Measurements from ENCODE around the gene NLRP5. TPM values are rescaled to one million over a fixed set of nuclear protein-coding genes. Genes with fewer than 3 reads are reported as not detected.
"Not testable (repeated sequence)": the region's sequence is repeated elsewhere in the genome, so short reads cannot be mapped to it uniquely, and the experiment has no call there.

NLRP5 gene
- total RNA-seq (not detected), polyA plus RNA-seq (not detected), total RNA-seq (not detected)

GRCh38 chr19:55986487-55986886 lies at the start of gene NLRP5:
TSS of gene NLRP5 (plus strand) at chr19:55986775.
- no peaks in the 10 kb centered on the region for H3K4me1 ChIP-seq (ENCODE audit: control insufficient read depth in 2 of 2, insufficient read depth in 2 of 2, low read length in 2 of 2)
- ChIA-PET CTCF (no interaction called here), POLR2A (no interaction called here)
- Mint-ChIP-seq H3K4me1 (peaks cover 0 to 2% (median 0%) of the 10 kb centered on the region in 7 donors), H3K9me3 (peaks cover 0 to 45% (median 14%) of the 10 kb centered on the region in 11 donors), H3K4me3 (no peak within 1 kb of the TSS), H3K27me3 (peaks cover 0 to 5% (median 0%) of the 10 kb centered on the region in 5 donors), H3K27ac (no peak within 1 kb of the TSS), H3K36me3 (no peaks in the 10 kb centered on the region)
- no peaks in the 10 kb centered on the region for H3K36me3 ChIP-seq (ENCODE audit: control insufficient read depth in 2 of 3, insufficient read depth in 3 of 3, low read length in 3 of 3)
- intact Hi-C loops (cut with micrococcal nuclease) = no loop called here
- no peak within 1 kb of the TSS for H3K4me3 ChIP-seq (ENCODE audit: low read length)
- ATAC-seq = no peak
- no peak within 1 kb of the TSS for H3K27ac ChIP-seq (ENCODE audit: low read depth, low read length)
- no peaks in the 10 kb centered on the region for H3K9me3 ChIP-seq (ENCODE audit: control insufficient read depth in 2 of 3, low read length in 3 of 3)
- H3K27me3 ChIP-seq (ENCODE audit: control insufficient read depth in 2 of 2, insufficient read depth in 2 of 2, low read length in 2 of 2) = no peaks in the 10 kb centered on the region
- no peak for DNase-seq

GRCh38 chr19:55939206-55939605 lies 47.4 kb upstream of the NLRP5 start:
- H3K4me1 Mint-ChIP-seq = no peaks in the 10 kb centered on the region
- Histone ChIP-seq H3K4me3 (ENCODE audit: low read length) (no peak overlapping the region), H3K27ac (ENCODE audit: low read depth, low read length) (no peak overlapping the region), H3K36me3 (ENCODE audit: control insufficient read depth in 2 of 3, insufficient read depth in 3 of 3, low read length in 3 of 3) (no peaks in the 10 kb centered on the region), H3K27me3 (ENCODE audit: control insufficient read depth in 2 of 2, insufficient read depth in 2 of 2, low read length in 2 of 2) (no peaks in the 10 kb centered on the region), H3K4me1 (ENCODE audit: control insufficient read depth in 2 of 2, insufficient read depth in 2 of 2, low read length in 2 of 2) (no peaks in the 10 kb centered on the region), H3K9me3 (ENCODE audit: control insufficient read depth in 2 of 3, low read length in 3 of 3) (peaks cover 0 to 6% (median 0%) of the 10 kb centered on the region in 3 experiments)
- intact Hi-C loops (cut with micrococcal nuclease) = no loop called here
- ATAC-seq (no peak), DNase-seq (no peak)
- CTCF ChIA-PET = no interaction called here
- no peak overlapping the region for H3K4me3 Mint-ChIP-seq
- H3K27me3 Mint-ChIP-seq = peaks cover 0 to 6% (median 0%) of the 10 kb centered on the region in 5 donors
- POLR2A ChIA-PET = no interaction called here
- peaks cover 0 to 15% (median 6%) of the 10 kb centered on the region in 5 donors for H3K36me3 Mint-ChIP-seq
- H3K9me3 Mint-ChIP-seq = peaks cover 9 to 78% (median 29%) of the 10 kb centered on the region in 11 donors
- H3K27ac Mint-ChIP-seq = no peak overlapping the region

GRCh38 chr19:55940306-55940705 lies 46.3 kb upstream of the NLRP5 start:
- Histone ChIP-seq H3K27me3 (ENCODE audit: control insufficient read depth in 2 of 2, insufficient read depth in 2 of 2, low read length in 2 of 2) (no peaks in the 10 kb centered on the region), H3K36me3 (ENCODE audit: control insufficient read depth in 2 of 3, insufficient read depth in 3 of 3, low read length in 3 of 3) (no peaks in the 10 kb centered on the region), H3K27ac (ENCODE audit: low read depth, low read length) (no peak overlapping the region), H3K9me3 (ENCODE audit: control insufficient read depth in 2 of 3, low read length in 3 of 3) (peaks cover 0 to 6% (median 0%) of the 10 kb centered on the region in 3 experiments), H3K4me3 (ENCODE audit: low read length) (no peak overlapping the region), H3K4me1 (ENCODE audit: control insufficient read depth in 2 of 2, insufficient read depth in 2 of 2, low read length in 2 of 2) (no peaks in the 10 kb centered on the region)
- ATAC-seq (no peak), DNase-seq (no peak)
- Mint-ChIP-seq H3K36me3 (peaks cover 0 to 15% (median 4%) of the 10 kb centered on the region in 5 donors), H3K4me1 (no peaks in the 10 kb centered on the region), H3K4me3 (no peak overlapping the region), H3K27me3 (peaks cover 0 to 6% (median 0%) of the 10 kb centered on the region in 5 donors), H3K27ac (no peak overlapping the region), H3K9me3 (peaks cover 7 to 72% (median 22%) of the 10 kb centered on the region in 11 donors)
- CTCF ChIA-PET = no interaction called here
- intact Hi-C loops (cut with micrococcal nuclease) = no loop called here
- POLR2A ChIA-PET = no interaction called here

- H3K4me1 ChIP-seq (ENCODE audit: control insufficient read depth in 2 of 2, insufficient read depth in 2 of 2, low read length in 2 of 2) = no peaks in the 10 kb centered on the region
- ChIA-PET POLR2A (no interaction called here), CTCF (no interaction called here)
- H3K4me3 Mint-ChIP-seq = no peak within 1 kb of the TSS
- ATAC-seq (no peak), DNase-seq (no peak)
- H3K4me3 ChIP-seq (ENCODE audit: low read length) = no peak within 1 kb of the TSS
- intact Hi-C loops (cut with micrococcal nuclease) = no loop called here
- no peaks in the 10 kb centered on the region for H3K36me3 ChIP-seq (ENCODE audit: control insufficient read depth in 2 of 3, insufficient read depth in 3 of 3, low read length in 3 of 3)
- H3K4me1 Mint-ChIP-seq = no peaks in the 10 kb centered on the region
- no peak within 1 kb of the TSS for H3K27ac ChIP-seq (ENCODE audit: low read depth, low read length)
- H3K36me3 Mint-ChIP-seq = peaks cover 0 to 12% (median 4%) of the 10 kb centered on the region in 5 donors
- no peaks in the 10 kb centered on the region for H3K9me3 ChIP-seq (ENCODE audit: control insufficient read depth in 2 of 3, low read length in 3 of 3)
- H3K27me3 ChIP-seq (ENCODE audit: control insufficient read depth in 2 of 2, insufficient read depth in 2 of 2, low read length in 2 of 2) = no peaks in the 10 kb centered on the region
- H3K27me3 Mint-ChIP-seq = peaks cover 0 to 17% (median 4%) of the 10 kb centered on the region in 5 donors
- H3K27ac Mint-ChIP-seq = no peak within 1 kb of the TSS
- H3K9me3 Mint-ChIP-seq = peaks cover 0 to 63% (median 23%) of the 10 kb centered on the region in 11 donors
Measured at GRCh38 chr19:55947532-55947931, 39.0 kb upstream of the NLRP5 start, which contains the start of gene NLRP8. TSS of gene NLRP8 (plus strand) at chr19:55947832.

GRCh38 chr19:55950566-55950965 lies 36.0 kb upstream of the NLRP5 start:
- H3K27me3 ChIP-seq (ENCODE audit: control insufficient read depth in 2 of 2, insufficient read depth in 2 of 2, low read length in 2 of 2); CTCF ChIA-PET; POLR2A ChIA-PET; H3K36me3 Mint-ChIP-seq; H3K4me3 ChIP-seq (ENCODE audit: low read length); H3K4me1 Mint-ChIP-seq; H3K27ac ChIP-seq (ENCODE audit: low read depth, low read length); ATAC-seq; H3K27ac Mint-ChIP-seq; H3K36me3 ChIP-seq (ENCODE audit: control insufficient read depth in 2 of 3, insufficient read depth in 3 of 3, low read length in 3 of 3); H3K4me3 Mint-ChIP-seq; intact Hi-C loops (cut with micrococcal nuclease); H3K9me3 ChIP-seq (ENCODE audit: control insufficient read depth in 2 of 3, low read length in 3 of 3); H3K4me1 ChIP-seq (ENCODE audit: control insufficient read depth in 2 of 2, insufficient read depth in 2 of 2, low read length in 2 of 2); DNase-seq: not testable (repeated sequence)
- Mint-ChIP-seq H3K9me3 (peaks cover 0 to 49% (median 22%) of the 10 kb centered on the region in 11 donors), H3K27me3 (peaks cover 0 to 13% (median 4%) of the 10 kb centered on the region in 5 donors)

- no peak for DNase-seq
- Histone ChIP-seq H3K36me3 (ENCODE audit: control insufficient read depth in 2 of 3, insufficient read depth in 3 of 3, low read length in 3 of 3) (no peaks in the 10 kb centered on the region), H3K9me3 (ENCODE audit: control insufficient read depth in 2 of 3, low read length in 3 of 3) (no peaks in the 10 kb centered on the region), H3K27me3 (ENCODE audit: control insufficient read depth in 2 of 2, insufficient read depth in 2 of 2, low read length in 2 of 2) (no peaks in the 10 kb centered on the region), H3K4me1 (ENCODE audit: control insufficient read depth in 2 of 2, insufficient read depth in 2 of 2, low read length in 2 of 2) (no peaks in the 10 kb centered on the region), H3K4me3 (ENCODE audit: low read length) (no peak overlapping the region), H3K27ac (ENCODE audit: low read depth, low read length) (no peak overlapping the region)
- intact Hi-C loops (cut with micrococcal nuclease) = no loop called here
- H3K4me3 Mint-ChIP-seq = no peak overlapping the region
- no peaks in the 10 kb centered on the region for H3K36me3 Mint-ChIP-seq
- ChIA-PET POLR2A (no interaction called here), CTCF (no interaction called here)
- H3K27ac Mint-ChIP-seq = no peak overlapping the region
- ATAC-seq = no peak
- H3K9me3 Mint-ChIP-seq = peaks cover 0 to 30% (median 10%) of the 10 kb centered on the region in 11 donors
- no peaks in the 10 kb centered on the region for H3K27me3 Mint-ChIP-seq
- no peaks in the 10 kb centered on the region for H3K4me1 Mint-ChIP-seq
Measured at GRCh38 chr19:55956431-55956830, 30.1 kb upstream of the NLRP5 start.

- Mint-ChIP-seq H3K4me3 (no peak overlapping the region), H3K36me3 (no peaks in the 10 kb centered on the region), H3K27me3 (no peaks in the 10 kb centered on the region), H3K9me3 (peaks cover 0 to 29% (median 10%) of the 10 kb centered on the region in 11 donors), H3K4me1 (no peaks in the 10 kb centered on the region), H3K27ac (no peak overlapping the region)
- H3K36me3 ChIP-seq (ENCODE audit: control insufficient read depth in 2 of 3, insufficient read depth in 3 of 3, low read length in 3 of 3) = no peaks in the 10 kb centered on the region
- no peak overlapping the region for H3K4me3 ChIP-seq (ENCODE audit: low read length)
- H3K9me3 ChIP-seq (ENCODE audit: control insufficient read depth in 2 of 3, low read length in 3 of 3) = no peaks in the 10 kb centered on the region
- H3K27ac ChIP-seq (ENCODE audit: low read depth, low read length) = no peak overlapping the region
- DNase-seq = no peak
- H3K27me3 ChIP-seq (ENCODE audit: control insufficient read depth in 2 of 2, insufficient read depth in 2 of 2, low read length in 2 of 2) = no peaks in the 10 kb centered on the region
- CTCF ChIA-PET = no interaction called here
- intact Hi-C loops (cut with micrococcal nuclease) = no loop called here
- no peak for ATAC-seq
- POLR2A ChIA-PET = no interaction called here
- no peaks in the 10 kb centered on the region for H3K4me1 ChIP-seq (ENCODE audit: control insufficient read depth in 2 of 2, insufficient read depth in 2 of 2, low read length in 2 of 2)
Measured at GRCh38 chr19:55958356-55958755, 28.2 kb upstream of the NLRP5 start.

Measured in naive thymus-derived CD4-positive, alpha-beta T cell (primary cell).